Measurements from ENCODE around the gene CCDC30. TPM values are rescaled to one million over a fixed set of nuclear protein-coding genes. Genes with fewer than 3 reads are reported as not detected.

The CCDC30 gene
- total RNA-seq = 1 to 10 TPM; 1.2 to 1.3 TPM
- polyA plus RNA-seq (2013, experiment 1 of 2) = 1.2 TPM
- polyA plus RNA-seq (2013, experiment 2 of 2) = 2.2 TPM
- 0.38 to 15.3 (median 3.6) reads per million in 172 experiments for total RNA-seq

- no peaks in the 10 kb centered on the region for H3K9me3 Mint-ChIP-seq
- intact Hi-C loops (cut with DNase I, micrococcal nuclease) = loop anchor here (2.0 to 10.0 kb wide), 5 partner anchors 128 to 426 kb away; partner anchors contain the start of genes C1orf50 (in 1 of the 2), FOXJ3 (in 1 of the 2), P3H1 (in 1 of the 2) and PPIH (in 1 of the 2)
- H3K36me3 Mint-ChIP-seq (ENCODE audit: low read depth) = peaks cover 39% of the 10 kb centered on the region
- ATAC-seq (ENCODE audit: poor library complexity) = peak; percentile 97
- peak within 1 kb of the TSS; percentile 87 for H3K4me3 Mint-ChIP-seq
- peaks cover 52% of the 10 kb centered on the region for H3K4me1 Mint-ChIP-seq (ENCODE audit: low read depth)
- Histone ChIP-seq H3K4me3 (ENCODE audit: low read length) (peak within 1 kb of the TSS; percentile 69), H3K4me1 (ENCODE audit: insufficient read depth, low read length) (peaks cover 15% of the 10 kb centered on the region), H3K27ac (ENCODE audit: low read depth in 1 of 2, low read length in 2 of 2) (peak within 1 kb of the TSS; percentile 49 to 86), H3K36me3 (ENCODE audit: insufficient read depth, low read length) (peaks cover 39% of the 10 kb centered on the region), H3K27me3 (ENCODE audit: control insufficient read depth in 1 of 2, insufficient read depth in 2 of 2, low read length in 2 of 2) (no peaks in the 10 kb centered on the region), H3K9me3 (ENCODE audit: control insufficient read depth in 1 of 2, insufficient read depth in 1 of 2, low read length in 2 of 2) (no peaks in the 10 kb centered on the region)
- H3K27ac Mint-ChIP-seq = peak within 1 kb of the TSS; percentile 86
- no peak for TF ChIP-seq CTCF (IDR thresholded peaks at IDR 0.05)
- H3K27me3 Mint-ChIP-seq = peaks cover 4% of the 10 kb centered on the region
- ChIA-PET CTCF (interaction anchor here (0.6 to 0.9 kb wide), 3 partner anchors 12 to 177 kb away, joined by 3 to 5 read pairs (median 4); no protein-coding TSS in a partner anchor), POLR2A (interaction anchor here (1.0 to 1.7 kb wide), 7 partner anchors 11 to 709 kb away, joined by 3 to 11 read pairs (median 5); partner anchors contain the start of genes C1orf50, CFAP57, EBNA1BP2 and P3H1)
- DNase-seq = peak; percentile 91 to 99 (median 95)
Observed at GRCh38 chr1:42462828-42463763, at the start of gene CCDC30. Gene CCDC30 (plus strand): TSS chr1:42463286. CDS start chr1:42480552, 17,266 bp downstream.

- H3K4me3 Mint-ChIP-seq = no peak overlapping the region
- peaks cover 5% of the 10 kb centered on the region for H3K27me3 Mint-ChIP-seq
- no peak for ATAC-seq (ENCODE audit: poor library complexity)
- intact Hi-C loops (cut with DNase I, micrococcal nuclease) = no loop called here
- H3K36me3 Mint-ChIP-seq (ENCODE audit: low read depth) = no peaks in the 10 kb centered on the region
- Histone ChIP-seq H3K27ac (ENCODE audit: low read depth in 1 of 2, low read length in 2 of 2) (no peak overlapping the region), H3K4me1 (ENCODE audit: insufficient read depth, low read length) (no peaks in the 10 kb centered on the region), H3K4me3 (ENCODE audit: low read length) (no peak overlapping the region), H3K9me3 (ENCODE audit: control insufficient read depth in 1 of 2, insufficient read depth in 1 of 2, low read length in 2 of 2) (no peaks in the 10 kb centered on the region), H3K27me3 (ENCODE audit: control insufficient read depth in 1 of 2, insufficient read depth in 2 of 2, low read length in 2 of 2) (no peaks in the 10 kb centered on the region), H3K36me3 (ENCODE audit: insufficient read depth, low read length) (no peaks in the 10 kb centered on the region)
- DNase-seq = no peak
- POLR2A ChIA-PET = no interaction called here
- CTCF ChIA-PET = no interaction called here
- no peaks in the 10 kb centered on the region for H3K4me1 Mint-ChIP-seq (ENCODE audit: low read depth)
- H3K27ac Mint-ChIP-seq = no peak overlapping the region
- TF ChIP-seq CTCF (IDR thresholded peaks at IDR 0.05) = no peak
- no peaks in the 10 kb centered on the region for H3K9me3 Mint-ChIP-seq
Observed at GRCh38 chr1:42414551-42415496, 48.3 kb upstream of the CCDC30 start.

- Mint-ChIP-seq H3K4me3 (no peak overlapping the region), H3K9me3 (no peaks in the 10 kb centered on the region), H3K36me3 (ENCODE audit: low read depth) (no peaks in the 10 kb centered on the region), H3K27me3 (peaks cover 9% of the 10 kb centered on the region), H3K4me1 (ENCODE audit: low read depth) (no peaks in the 10 kb centered on the region), H3K27ac (no peak overlapping the region)
- Histone ChIP-seq H3K27ac (ENCODE audit: low read depth in 1 of 2, low read length in 2 of 2) (no peak overlapping the region), H3K4me1 (ENCODE audit: insufficient read depth, low read length) (no peaks in the 10 kb centered on the region), H3K4me3 (ENCODE audit: low read length) (no peak overlapping the region), H3K36me3 (ENCODE audit: insufficient read depth, low read length) (no peaks in the 10 kb centered on the region), H3K27me3 (ENCODE audit: control insufficient read depth in 1 of 2, insufficient read depth in 2 of 2, low read length in 2 of 2) (no peaks in the 10 kb centered on the region), H3K9me3 (ENCODE audit: control insufficient read depth in 1 of 2, insufficient read depth in 1 of 2, low read length in 2 of 2) (no peaks in the 10 kb centered on the region)
- ATAC-seq (ENCODE audit: poor library complexity) (no peak), DNase-seq (no peak)
- ChIA-PET CTCF (interaction anchor here (1.0 kb wide), 1 partner anchor 13 kb away, joined by 3 read pairs; no protein-coding TSS in a partner anchor), POLR2A (no interaction called here)
- TF ChIP-seq CTCF (IDR thresholded peaks at IDR 0.05) = no peak
- intact Hi-C loops (cut with DNase I, micrococcal nuclease) = no loop called here
Observed at GRCh38 chr1:42417166-42417565, 45.9 kb upstream of the CCDC30 start.

Data from CD4-positive, alpha-beta T cell (primary cell).